LoVo (cell line): Measurements from ENCODE around the gene IER3IP1.

Experiments used
- DNase-seq: peaks from one replicate; pipeline ENCODE4 v3.0.0-alpha.2; 2016; ENCODE audit warnings: low spot score

Gene IER3IP1

DNA sequence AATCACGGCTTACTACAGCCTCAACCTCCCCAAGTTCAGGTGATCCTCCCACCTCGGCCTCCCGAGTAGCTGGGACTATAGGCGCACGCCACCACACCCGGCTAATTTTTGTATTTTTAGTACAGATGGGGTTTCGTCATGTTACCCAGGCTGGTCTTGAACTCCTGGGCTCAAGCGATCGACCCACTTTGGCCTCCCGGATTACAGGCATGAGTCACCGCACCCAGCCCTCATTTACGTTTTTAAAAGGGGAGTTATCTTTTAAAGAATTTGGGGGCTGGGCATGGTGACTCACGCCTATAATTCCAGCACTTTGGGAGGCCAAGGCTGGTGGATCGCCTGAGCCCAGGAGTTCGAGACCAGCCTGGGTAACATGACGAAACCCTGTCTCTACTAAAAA is 17.8 kb downstream of the IER3IP1 start:
- DNase-seq: peak; percentile 34

DNA sequence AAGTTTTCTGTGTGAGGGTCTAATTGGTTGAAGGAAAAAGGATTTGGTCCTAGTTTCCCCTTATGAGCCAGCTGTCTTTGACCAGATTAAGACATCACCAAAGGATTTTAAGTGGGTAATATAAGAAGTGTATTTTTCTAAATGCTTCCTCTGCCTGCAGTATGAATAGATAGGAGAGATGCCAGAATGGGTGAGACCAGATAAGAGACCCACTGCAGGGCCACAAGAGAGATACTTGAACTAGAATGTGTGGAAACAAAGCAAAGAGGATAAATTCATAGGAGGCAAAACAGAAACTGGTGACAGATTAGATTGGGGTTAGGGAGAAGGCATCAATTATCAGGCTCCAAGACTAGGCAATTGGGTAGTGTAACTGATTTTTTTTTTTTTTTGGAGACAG is 24.7 kb downstream of the IER3IP1 start:
- no peak for DNase-seq

DNA sequence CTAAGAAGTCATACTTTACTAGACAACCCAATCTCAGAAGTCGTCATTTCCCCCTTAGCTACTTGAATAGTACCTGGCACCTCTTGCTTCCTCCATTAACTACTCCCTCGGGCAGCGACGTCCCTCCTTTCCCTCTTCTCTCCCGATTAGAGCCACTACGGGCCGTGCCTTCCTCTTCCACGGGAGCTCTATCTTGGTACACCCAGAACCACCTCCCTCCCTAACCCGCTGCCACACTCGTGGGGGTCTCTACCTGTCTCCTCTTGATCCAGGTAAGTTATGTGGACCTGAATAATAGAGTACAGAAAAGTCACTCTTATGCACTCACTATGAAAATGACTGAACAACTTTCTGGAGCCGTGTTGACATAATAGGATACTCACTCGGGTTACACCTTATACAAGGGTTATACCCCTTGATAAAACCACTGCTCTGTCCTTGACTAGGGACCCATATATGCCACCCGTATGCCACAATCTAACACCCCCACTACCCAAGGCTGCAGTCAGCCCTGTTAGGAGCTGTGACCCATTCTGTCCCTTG is 25.3 kb downstream of the IER3IP1 start:
- no peak for DNase-seq

DNA sequence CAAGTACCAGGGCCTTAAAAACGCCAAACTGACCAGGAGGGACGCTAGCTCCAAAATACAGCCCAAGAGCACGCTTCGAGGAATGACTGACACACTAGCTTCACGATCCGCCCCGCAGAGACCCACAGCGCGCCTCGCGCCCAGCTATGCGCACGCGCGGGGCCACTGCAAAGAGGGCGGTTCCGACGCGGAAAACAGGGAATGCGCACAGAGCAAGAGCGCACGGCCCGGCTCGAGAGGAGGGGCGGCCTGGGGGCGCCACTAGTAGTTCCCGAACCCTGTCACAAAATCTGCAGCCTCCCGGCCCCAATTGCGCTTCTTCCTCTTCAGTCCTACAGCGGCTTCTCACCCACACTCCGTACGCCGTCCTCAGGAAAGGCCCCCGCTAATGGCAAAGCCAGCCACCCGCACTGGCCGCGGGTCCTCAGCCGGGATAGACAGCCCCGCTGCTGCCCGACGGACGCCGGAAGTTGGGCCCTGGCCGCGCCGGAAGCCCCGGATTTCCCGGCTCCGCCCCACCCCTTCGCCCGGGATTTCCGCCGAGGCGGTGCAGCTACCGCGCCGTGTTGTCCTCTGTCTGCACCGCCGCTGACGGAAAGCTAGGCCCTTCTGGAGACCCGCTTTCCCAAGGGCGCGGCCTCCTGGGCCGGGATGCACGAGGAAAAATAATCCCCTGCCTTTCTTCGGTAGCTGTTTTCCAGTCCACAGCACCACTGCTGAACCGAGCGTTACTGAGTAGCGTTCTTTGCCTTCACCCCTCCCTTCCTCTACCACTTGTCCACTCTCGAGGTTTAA is 25.9 kb downstream of the IER3IP1 start, which contains the start of gene HDHD2:
TSS of gene HDHD2 (minus strand) at position 472 of the 795 bp plus-strand sequence. CDS start 14,061 bp downstream, outside the sequence.
- DNase-seq: peak; percentile 75

DNA sequence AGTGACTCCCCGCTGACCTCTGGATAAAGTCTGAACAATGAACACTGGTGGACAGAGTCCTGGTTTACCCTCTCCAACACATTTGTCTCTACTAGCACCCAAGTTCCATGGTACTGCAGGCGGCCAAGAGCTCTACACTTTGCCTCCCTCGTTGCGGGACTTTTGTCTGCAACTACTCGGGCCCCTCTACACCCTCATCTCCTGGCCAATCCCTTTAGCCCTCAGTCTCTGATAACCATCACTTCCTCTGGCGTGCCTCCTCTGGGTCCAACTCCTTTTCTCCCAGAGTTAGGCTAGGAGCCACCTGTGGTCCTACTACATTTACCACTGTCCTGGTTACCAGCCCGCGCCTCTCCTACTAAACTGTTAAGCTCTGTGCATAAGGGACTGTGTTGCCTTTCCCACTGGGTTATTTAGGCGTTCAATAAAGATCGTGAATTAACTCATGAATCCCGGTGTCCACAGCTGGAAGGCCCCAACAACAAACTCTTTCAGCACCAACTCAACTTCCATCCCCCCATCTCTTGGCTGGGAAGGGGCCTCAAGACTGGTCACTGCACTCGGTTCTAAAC is 26.6 kb downstream of the IER3IP1 start:
- no peak for DNase-seq

DNA sequence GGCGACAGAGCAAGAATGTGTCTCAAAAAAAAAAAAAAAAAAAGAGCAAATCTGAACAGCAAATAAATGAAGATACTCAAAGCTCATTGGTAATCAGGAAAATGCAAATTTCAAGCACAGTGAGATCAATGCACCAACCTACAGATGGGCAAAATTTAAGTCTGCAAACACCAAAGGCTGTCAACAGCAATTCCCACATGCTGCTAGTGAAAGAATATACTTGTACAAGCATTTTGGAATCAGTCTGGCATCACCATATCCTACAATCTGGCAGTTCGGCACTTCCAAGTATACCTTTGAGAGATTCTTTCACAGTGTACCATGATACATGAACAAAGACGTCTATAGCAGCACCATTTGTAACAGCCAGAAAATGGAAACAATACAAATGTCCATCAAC is 30.0 kb downstream of the IER3IP1 start:
- no peak for DNase-seq

DNA sequence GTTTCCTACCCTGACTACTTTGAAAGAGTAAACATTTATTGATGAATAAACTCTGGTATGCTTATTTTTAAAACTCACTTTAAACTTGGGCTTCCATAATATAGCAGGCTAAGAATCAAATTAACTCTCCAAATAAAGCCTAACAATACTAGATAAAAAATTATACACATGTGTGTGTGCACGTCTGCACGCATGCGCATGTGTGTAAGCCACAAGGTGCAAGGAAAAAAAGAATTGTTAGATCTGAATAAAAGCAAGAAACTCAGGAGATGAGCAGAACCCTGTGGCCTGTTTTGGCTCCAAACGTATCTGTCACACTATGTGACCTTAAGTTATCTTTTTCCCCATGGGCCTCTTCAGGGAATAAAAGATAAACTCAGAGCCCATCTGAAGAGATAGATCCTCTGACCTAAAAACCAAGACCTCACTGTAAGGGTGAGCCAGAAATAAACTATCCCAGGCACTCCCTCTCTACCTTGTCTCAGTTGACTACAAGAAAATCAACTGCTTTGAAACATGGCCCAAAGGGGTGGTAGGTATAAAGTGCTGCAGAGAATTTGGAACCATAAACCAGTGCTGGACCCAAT is 32.2 kb downstream of the IER3IP1 start:
- no peak for DNase-seq

DNA sequence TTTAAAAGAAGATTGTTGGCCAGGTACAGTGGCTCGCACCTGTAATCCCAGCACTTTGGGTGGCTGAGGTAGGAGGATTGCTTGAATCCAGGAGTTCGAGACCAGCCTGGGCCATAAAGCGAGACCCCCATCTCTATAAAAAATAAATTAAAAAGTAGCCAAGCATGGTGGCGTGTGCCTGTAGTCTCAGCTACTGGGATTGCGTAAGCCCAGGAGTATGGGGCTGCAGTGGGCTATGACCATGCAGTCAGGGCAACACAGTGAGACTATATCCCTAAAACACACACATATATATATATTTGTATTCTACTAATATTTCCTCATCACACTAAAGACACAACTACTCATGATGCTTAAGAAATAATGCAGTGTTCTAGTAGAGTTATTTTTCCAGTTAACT is 33.0 kb downstream of the IER3IP1 start:
- DNase-seq: no peak

DNA sequence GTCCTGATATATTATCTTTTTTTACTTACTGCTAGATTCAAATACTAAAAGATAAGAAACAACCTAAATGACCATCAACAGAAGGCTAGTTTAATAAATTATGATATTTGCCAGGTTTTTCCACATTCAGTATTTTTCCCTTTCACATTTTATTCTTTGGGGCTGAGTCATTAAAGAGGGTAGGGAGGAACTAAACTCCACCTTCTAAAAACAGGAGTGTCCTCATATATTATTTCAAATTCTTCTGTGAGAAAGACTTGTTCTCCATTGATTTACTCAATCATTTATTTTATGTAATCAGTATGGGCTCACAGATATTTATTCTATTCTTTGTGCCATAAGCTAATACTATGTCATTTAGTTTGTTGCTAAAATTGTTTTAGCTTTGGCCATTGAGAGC is 34.9 kb downstream of the IER3IP1 start:
- DNase-seq: no peak

DNA sequence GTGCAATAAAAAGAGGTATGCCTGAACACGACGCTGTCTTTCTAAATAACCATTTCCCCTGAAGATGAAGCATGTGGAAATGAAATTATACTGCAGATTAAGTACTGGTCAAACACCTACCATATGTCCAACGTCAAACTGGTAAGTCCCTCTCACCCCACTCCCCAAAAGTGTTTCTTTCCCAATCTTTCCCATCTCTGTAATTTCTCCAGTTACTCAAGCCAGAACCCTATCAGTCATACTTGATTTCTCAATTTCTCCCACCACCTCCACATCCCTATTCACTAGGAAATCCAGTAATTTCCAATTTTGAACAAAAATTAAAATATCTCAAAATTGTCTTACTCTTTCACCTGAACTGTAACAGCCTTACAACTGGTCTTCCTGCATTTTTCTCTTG is 55.0 kb downstream of the IER3IP1 start:
- DNase-seq: no peak

DNA sequence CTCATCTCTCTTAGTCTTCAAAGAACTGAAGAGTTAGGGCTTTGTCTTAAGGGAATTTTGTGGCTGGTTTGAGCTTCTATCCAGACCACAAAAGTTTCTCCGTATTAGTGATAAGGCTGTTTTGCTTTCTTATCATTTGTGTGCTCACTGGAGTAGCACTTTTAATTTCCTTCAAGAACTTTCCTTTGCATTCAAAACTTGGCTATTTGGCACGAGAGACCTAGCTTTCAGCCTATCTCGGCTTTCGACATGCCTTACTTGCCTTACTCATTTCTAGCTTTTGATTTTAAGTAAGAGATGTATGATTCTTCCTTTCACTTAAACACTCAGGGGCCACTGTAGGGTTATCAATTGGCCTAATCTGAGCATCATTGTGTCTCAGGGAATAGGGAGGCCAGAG is 55.7 kb downstream of the IER3IP1 start:
- no peak for DNase-seq

DNA sequence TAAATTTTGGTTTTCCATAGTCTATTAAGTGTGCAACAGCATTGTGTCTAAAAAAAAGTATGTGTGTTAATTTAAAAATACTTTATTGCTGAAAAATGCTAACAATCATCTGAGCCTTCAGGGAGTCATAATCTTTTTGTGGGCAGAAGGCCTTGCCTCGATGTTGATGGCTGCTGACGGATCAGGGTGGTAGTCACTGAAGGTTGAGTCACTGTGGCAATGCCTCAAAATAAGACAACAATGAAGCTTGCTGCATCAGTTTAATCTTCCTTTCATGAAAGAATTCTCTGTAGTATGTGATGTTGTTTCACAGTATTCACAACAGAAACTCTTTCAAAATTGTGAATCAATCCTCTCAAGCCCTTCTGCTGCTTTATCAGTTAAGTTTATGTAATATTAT is 57.2 kb downstream of the IER3IP1 start:
- no peak for DNase-seq

DNA sequence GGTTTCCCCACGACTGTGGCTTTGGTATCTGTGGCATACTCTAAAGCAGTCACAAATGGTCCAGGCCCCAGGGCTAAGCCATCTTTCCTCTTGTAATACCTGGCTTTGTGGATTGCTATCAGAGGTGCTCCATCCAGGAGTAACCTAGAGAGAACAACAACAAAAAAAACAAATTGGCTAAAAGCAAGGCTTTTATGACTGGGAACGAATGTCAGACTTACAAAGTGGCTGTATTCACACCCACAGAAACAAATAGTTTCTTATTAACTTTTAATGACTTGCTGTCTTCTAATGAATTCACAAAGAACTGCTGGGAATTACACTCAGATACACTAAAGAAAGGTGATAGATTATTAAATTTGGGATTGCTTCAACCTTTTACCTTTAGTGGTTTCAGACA is 61.0 kb downstream of the IER3IP1 start:
- no peak for DNase-seq

DNA sequence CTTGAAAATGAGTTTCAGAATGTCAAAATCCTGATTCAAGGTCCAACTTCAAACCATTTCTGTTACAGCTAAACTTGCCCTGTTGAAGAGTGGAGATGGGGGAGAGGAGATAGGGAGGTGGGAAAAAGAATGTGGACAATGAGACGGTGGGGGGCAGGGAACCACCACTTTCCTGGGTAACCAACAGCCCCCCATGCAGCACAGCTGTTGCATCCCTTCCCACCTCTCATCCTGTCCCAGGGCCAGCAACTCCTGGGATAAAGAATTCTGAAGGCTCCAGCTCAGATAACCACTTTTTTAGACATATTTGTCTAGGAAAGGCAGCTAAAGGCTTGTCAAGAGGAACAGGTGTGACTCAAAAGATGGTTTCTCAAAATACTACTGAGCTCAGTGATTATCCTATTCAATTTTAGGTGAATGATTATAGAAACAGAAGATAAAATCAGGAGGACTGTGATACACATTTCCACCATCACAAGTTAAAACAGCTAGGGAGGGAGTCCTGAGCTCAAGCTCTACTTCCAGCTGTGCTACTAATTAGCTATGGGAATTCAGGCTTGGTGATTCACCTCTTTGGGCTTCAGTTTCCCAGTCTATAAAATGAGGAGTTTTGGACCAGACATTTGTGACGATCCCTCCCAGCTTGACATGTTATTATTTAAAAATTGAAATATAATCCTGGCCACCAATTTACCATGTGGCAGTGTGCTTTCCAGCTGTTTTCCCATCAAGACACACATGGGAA is 62.2 kb downstream of the IER3IP1 start:
- no peak for DNase-seq

DNA sequence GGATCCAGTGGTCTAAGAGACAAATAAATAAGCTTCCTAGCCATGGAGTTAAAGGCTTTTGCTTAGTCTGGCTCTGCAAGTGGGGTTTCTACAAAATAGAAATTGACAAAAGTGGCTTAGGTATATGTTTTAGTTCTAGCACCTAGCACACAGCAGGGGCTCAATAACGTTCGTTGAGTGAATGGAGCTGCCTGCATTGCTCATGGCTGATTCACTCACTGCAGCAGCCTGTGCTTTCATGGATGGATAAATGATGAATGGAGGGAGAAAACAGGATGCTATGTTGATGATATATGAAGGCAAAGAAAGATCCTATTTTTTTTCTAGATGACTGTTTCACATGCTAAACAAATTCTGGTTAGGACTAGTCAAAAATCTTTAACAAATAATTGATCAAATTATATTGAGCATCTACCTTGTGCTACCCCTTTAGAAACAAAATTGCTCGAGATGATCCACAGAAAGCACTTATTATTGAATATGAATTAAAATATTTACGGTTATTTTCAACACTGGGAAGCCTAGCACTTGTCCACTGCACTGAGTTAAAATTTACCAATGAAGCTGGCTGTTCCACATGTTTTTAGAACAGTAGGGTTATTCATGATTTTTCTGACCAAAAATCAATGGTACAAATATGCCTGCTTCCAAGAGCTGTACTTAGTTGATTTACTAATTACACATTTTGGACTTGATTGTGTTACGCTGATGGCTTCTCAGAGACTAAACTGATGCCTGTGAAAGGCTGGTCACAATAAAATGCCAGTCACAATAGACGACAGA is 65.5 kb downstream of the IER3IP1 start:
- DNase-seq: no peak

DNA sequence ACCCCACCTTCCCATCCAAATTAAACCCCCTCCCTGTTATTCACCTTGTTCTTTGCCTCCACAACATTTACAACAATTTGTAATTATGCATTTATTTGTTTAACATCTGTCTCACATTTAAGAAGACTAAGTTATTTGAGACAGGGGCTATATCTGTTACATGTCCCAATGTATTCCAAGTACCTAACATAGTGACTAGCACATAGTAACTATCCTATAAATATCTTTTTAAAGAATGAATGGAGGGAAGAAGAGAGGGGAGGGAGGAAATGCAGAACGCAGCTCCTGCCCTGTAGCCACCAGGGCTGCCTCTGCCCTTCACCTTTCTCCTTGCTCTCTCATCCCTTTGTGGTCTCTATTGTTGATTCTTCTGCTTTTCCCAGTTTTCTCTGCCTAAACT is 66.4 kb downstream of the IER3IP1 start:
- DNase-seq: no peak

DNA sequence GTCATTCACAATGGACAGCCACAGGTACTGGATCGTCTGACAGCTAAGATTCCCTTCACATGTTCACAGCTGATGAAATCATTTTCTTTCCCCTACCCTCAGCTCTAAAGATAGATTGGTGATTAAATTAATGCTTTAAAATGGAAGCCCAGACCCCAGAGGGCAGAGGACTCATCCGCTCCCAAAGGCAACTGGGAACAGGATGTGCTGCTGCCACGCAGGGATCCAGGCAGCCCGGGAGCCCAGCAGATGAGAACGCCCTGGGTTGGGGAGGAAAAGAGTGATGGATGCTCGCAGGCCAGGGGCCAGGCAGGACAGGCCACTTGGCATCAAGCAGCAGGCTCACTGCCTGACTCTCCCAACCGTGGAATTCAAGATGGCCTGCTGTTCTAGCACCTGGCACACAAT is 67.2 kb downstream of the IER3IP1 start:
- no peak for DNase-seq

DNA sequence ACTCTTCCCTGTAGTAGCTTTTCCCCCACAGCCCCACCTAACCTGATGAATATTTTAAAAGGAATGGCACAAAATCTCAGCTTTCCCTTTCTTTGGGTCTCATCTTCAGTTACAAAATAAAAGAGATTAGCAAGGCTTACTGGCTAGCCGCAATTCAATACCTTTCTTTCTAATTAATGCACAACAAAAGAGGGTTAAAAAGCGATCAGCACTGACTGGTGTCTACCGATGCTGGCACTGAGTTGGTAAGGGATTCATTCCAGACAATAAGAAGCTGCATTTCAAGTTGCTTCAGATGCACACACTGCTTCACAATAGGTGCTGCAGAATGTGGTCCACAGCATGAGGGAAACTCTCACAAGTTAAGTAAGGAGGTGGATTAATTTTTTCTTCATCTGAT is 67.8 kb downstream of the IER3IP1 start:
- no peak for DNase-seq
